Activated CD8-positive, alpha-beta T cell treated with anti-CD3 and anti-CD28 coated beads, Interleukin-2, amount 10 ng/mL, durations not matched to agents 7 days and 5 days (primary cell): ENCODE results near the gene SELENBP1. TPM values are rescaled to one million over a fixed set of nuclear protein-coding genes. Genes with fewer than 3 reads are reported as not detected.
A peak's percentile ranks its signal among the peaks of the same experiment; 100 is the strongest.
"Not testable (repeated sequence)": the region's sequence is repeated elsewhere in the genome, so short reads cannot be mapped to it uniquely, and the experiment has no call there.

Experiments used
- ATAC-seq: fragments of 150-1000 bp; cut with Tn5 transposase; one replicate; pipeline ENCODE4 v1.10.0; 2021; ENCODE audit warnings: moderate library complexity
- CTCF ChIA-PET: fragments of 350-600 bp; sonication (Branson Sonifier 250); formaldehyde crosslinking; loops from one replicate; lab custom pipeline; 2021; ENCODE audit warnings: antibody characterized with exemption; lab: Charles Lee
- POLR2A ChIA-PET: fragments of 350-600 bp; sonication (Branson Sonifier 250); formaldehyde crosslinking; loops from one replicate; lab custom pipeline; 2021; ENCODE audit warnings: antibody characterized with exemption; lab: Charles Lee
- DNase-seq: peaks from one replicate; pipeline ENCODE4 v3.0.0-alpha.2; 2020
- H3K27ac Mint-ChIP-seq: one replicate; pipeline ENCODE4 v1.8.0; 2021; ENCODE audit warnings: mild to moderate bottlenecking, mixed read lengths
- H3K27me3 Mint-ChIP-seq: one replicate; pipeline ENCODE4 v1.8.0; 2021; ENCODE audit warnings: low read depth, mixed read lengths
- H3K36me3 Mint-ChIP-seq: one replicate; pipeline ENCODE4 v1.8.0; 2021; ENCODE audit warnings: low read depth, mixed read lengths
- H3K4me1 Mint-ChIP-seq: one replicate; pipeline ENCODE4 v1.8.0; 2021; ENCODE audit warnings: low read depth, mixed read lengths
- H3K4me3 Mint-ChIP-seq: one replicate; pipeline ENCODE4 v1.8.0; 2021; ENCODE audit warnings: mild to moderate bottlenecking, mixed read lengths
- H3K9me3 Mint-ChIP-seq: one replicate; pipeline ENCODE4 v1.8.0; 2022; ENCODE audit warnings: mixed read lengths; ENCODE audit not compliant: insufficient read depth
- total RNA-seq, 2 experiments: library from RNA; stranded (reverse); gene quantifications; one replicate each; pipeline ENCODE4 v1.2.3, GENCODE V29; 2021

SELENBP1 gene
- total RNA-seq, 2 experiments from 2014 or later, result not detected

- POLR2A ChIA-PET, result interaction anchor here (1.0 kb wide), 2 partner anchors 21 to 212 kb away, joined by 3 to 4 read pairs; no protein-coding TSS in a partner anchor
Measured at GRCh38 chr1:151401860-151402259, 29.4 kb upstream of the SELENBP1 start.

GRCh38 chr1:151401125-151401788 is 28.8 kb upstream of the SELENBP1 start:
- POLR2A ChIA-PET, result interaction anchor here (1.0 to 2.5 kb wide), 2 partner anchors 21 to 118 kb away, joined by 4 to 11 read pairs; no protein-coding TSS in a partner anchor

More at GRCh38 chr1:151401860-151402259, 29.4 kb upstream of the SELENBP1 start:
- Mint-ChIP-seq H3K4me1 (peaks cover 26% of the 10 kb centered on the region), H3K4me3 (no peak overlapping the region), H3K36me3 (peaks cover 60% of the 10 kb centered on the region), H3K27me3 (peaks cover 5% of the 10 kb centered on the region), H3K27ac (peak overlapping the region; percentile 59), H3K9me3 (no peaks in the 10 kb centered on the region)
- DNase-seq (no peak), ATAC-seq (no peak)
- CTCF ChIA-PET, result interaction anchor here (1.0 to 2.6 kb wide), 3 partner anchors 61 to 120 kb away, joined by 3 to 11 read pairs (median 3); no protein-coding TSS in a partner anchor

GRCh38 chr1:151399324-151400171 is 27.0 kb upstream of the SELENBP1 start, which contains the start of gene PSMB4:
PSMB4 (plus strand) TSS chr1:151399573; CDS start chr1:151399588, 15 bp downstream.
- Mint-ChIP-seq H3K27me3 (peaks cover 9% of the 10 kb centered on the region), H3K27ac (peak within 1 kb of the TSS; percentile 99), H3K4me1 (peaks cover 26% of the 10 kb centered on the region), H3K36me3 (peaks cover 40% of the 10 kb centered on the region), H3K9me3 (no peaks in the 10 kb centered on the region), H3K4me3 (peak within 1 kb of the TSS; percentile 80)
- POLR2A ChIA-PET, result interaction anchor here (0.7 to 2.5 kb wide), 14 partner anchors 8 to 364 kb away, joined by 3 to 11 read pairs (median 4); partner anchors contain the start of genes MRPL9, PI4KB, PIP5K1A and VPS72
- DNase-seq (peak; percentile 90), ATAC-seq (peak; percentile 96)
- CTCF ChIA-PET, result interaction anchor here (0.5 to 1.6 kb wide), 9 partner anchors 12 to 99 kb away, joined by 3 to 9 read pairs (median 4); partner anchors contain the start of gene PI4KB

More at GRCh38 chr1:151401125-151401788, 28.8 kb upstream of the SELENBP1 start:
- DNase-seq, result no peak
- Mint-ChIP-seq H3K4me1 (peaks cover 26% of the 10 kb centered on the region), H3K9me3 (no peaks in the 10 kb centered on the region), H3K27ac (peak overlapping the region; percentile 99), H3K27me3 (peaks cover 7% of the 10 kb centered on the region), H3K36me3 (peaks cover 56% of the 10 kb centered on the region), H3K4me3 (peak overlapping the region; percentile 80)
- CTCF ChIA-PET, result interaction anchor here (0.9 to 2.6 kb wide), 4 partner anchors 43 to 120 kb away, joined by 3 to 11 read pairs (median 4); no protein-coding TSS in a partner anchor
- no peak for ATAC-seq

- ChIA-PET CTCF (interaction anchor here (1.2 to 1.3 kb wide), 2 partner anchors 55 to 95 kb away, joined by 3 to 6 read pairs; no protein-coding TSS in a partner anchor), POLR2A (interaction anchor here (0.6 to 1.2 kb wide), 3 partner anchors 27 to 115 kb away, joined by 3 to 4 read pairs (median 4); partner anchors contain the start of gene ZNF687)
- ATAC-seq, H3K9me3 Mint-ChIP-seq, H3K4me3 Mint-ChIP-seq, H3K27ac Mint-ChIP-seq, DNase-seq: not testable (repeated sequence)
- Mint-ChIP-seq H3K36me3 (peaks cover 15% of the 10 kb centered on the region), H3K27me3 (peaks cover 20% of the 10 kb centered on the region), H3K4me1 (peaks cover 21% of the 10 kb centered on the region)
Measured at GRCh38 chr1:151396265-151396664, 23.8 kb upstream of the SELENBP1 start.

GRCh38 chr1:151393583-151393982 is 21.1 kb upstream of the SELENBP1 start:
- no peak overlapping the region for H3K27ac Mint-ChIP-seq
- DNase-seq (no peak), ATAC-seq (no peak)
- peaks cover 21% of the 10 kb centered on the region for H3K27me3 Mint-ChIP-seq
- H3K9me3 Mint-ChIP-seq, result no peaks in the 10 kb centered on the region
- H3K4me3 Mint-ChIP-seq, result no peak overlapping the region
- CTCF ChIA-PET, result no interaction called here
- H3K36me3 Mint-ChIP-seq, result no peaks in the 10 kb centered on the region
- peaks cover 5% of the 10 kb centered on the region for H3K4me1 Mint-ChIP-seq
- POLR2A ChIA-PET, result no interaction called here

- DNase-seq (no peak), ATAC-seq (no peak)
- ChIA-PET CTCF (no interaction called here), POLR2A (no interaction called here)
- H3K4me3 Mint-ChIP-seq, result no peak overlapping the region
- no peaks in the 10 kb centered on the region for H3K36me3 Mint-ChIP-seq
- no peaks in the 10 kb centered on the region for H3K4me1 Mint-ChIP-seq
- peaks cover 19% of the 10 kb centered on the region for H3K27me3 Mint-ChIP-seq
- no peak overlapping the region for H3K27ac Mint-ChIP-seq
- no peaks in the 10 kb centered on the region for H3K9me3 Mint-ChIP-seq
Measured at GRCh38 chr1:151391079-151391563, 18.6 kb upstream of the SELENBP1 start.

GRCh38 chr1:151390221-151391078 is 17.9 kb upstream of the SELENBP1 start:
- H3K4me1 Mint-ChIP-seq, H3K36me3 Mint-ChIP-seq, POLR2A ChIA-PET, ATAC-seq, CTCF ChIA-PET, H3K9me3 Mint-ChIP-seq, DNase-seq, H3K4me3 Mint-ChIP-seq, H3K27ac Mint-ChIP-seq: not testable (repeated sequence)
- peaks cover 19% of the 10 kb centered on the region for H3K27me3 Mint-ChIP-seq

GRCh38 chr1:151386002-151386401 is 13.5 kb upstream of the SELENBP1 start:
- CTCF ChIA-PET, result interaction anchor here (1.0 to 1.7 kb wide), 2 partner anchors 9 to 85 kb away, joined by 4 read pairs; no protein-coding TSS in a partner anchor
- no peak overlapping the region for H3K4me3 Mint-ChIP-seq
- H3K27me3 Mint-ChIP-seq, result peaks cover 6% of the 10 kb centered on the region
- H3K4me1 Mint-ChIP-seq, result no peaks in the 10 kb centered on the region
- H3K9me3 Mint-ChIP-seq, result no peaks in the 10 kb centered on the region
- H3K36me3 Mint-ChIP-seq, result no peaks in the 10 kb centered on the region
- POLR2A ChIA-PET, result no interaction called here
- no peak overlapping the region for H3K27ac Mint-ChIP-seq
- ATAC-seq (no peak), DNase-seq (no peak)

GRCh38 chr1:151384584-151384983 is 12.1 kb upstream of the SELENBP1 start:
- H3K27ac Mint-ChIP-seq, result no peak overlapping the region
- POLR2A ChIA-PET, result no interaction called here

GRCh38 chr1:151377150-151377884 is 4.8 kb upstream of the SELENBP1 start:
- DNase-seq (no peak), ATAC-seq (no peak)
- POLR2A ChIA-PET, result no interaction called here
- CTCF ChIA-PET, result no interaction called here
- Mint-ChIP-seq H3K27ac (no peak overlapping the region), H3K4me3 (no peak overlapping the region), H3K27me3 (peaks cover 6% of the 10 kb centered on the region), H3K9me3 (no peaks in the 10 kb centered on the region), H3K4me1 (peaks cover 4% of the 10 kb centered on the region), H3K36me3 (no peaks in the 10 kb centered on the region)

More at GRCh38 chr1:151384584-151384983, 12.1 kb upstream of the SELENBP1 start:
- DNase-seq (no peak), ATAC-seq (no peak)
- CTCF ChIA-PET, result interaction anchor here (1.0 to 1.7 kb wide), 3 partner anchors 44 to 103 kb away, joined by 3 to 4 read pairs (median 3); no protein-coding TSS in a partner anchor
- H3K9me3 Mint-ChIP-seq, result no peaks in the 10 kb centered on the region
- no peaks in the 10 kb centered on the region for H3K4me1 Mint-ChIP-seq
- H3K4me3 Mint-ChIP-seq, result no peak overlapping the region
- peaks cover 5% of the 10 kb centered on the region for H3K27me3 Mint-ChIP-seq
- no peaks in the 10 kb centered on the region for H3K36me3 Mint-ChIP-seq
